ENCODE results near the gene COL6A6.

Gene COL6A6, protein sequence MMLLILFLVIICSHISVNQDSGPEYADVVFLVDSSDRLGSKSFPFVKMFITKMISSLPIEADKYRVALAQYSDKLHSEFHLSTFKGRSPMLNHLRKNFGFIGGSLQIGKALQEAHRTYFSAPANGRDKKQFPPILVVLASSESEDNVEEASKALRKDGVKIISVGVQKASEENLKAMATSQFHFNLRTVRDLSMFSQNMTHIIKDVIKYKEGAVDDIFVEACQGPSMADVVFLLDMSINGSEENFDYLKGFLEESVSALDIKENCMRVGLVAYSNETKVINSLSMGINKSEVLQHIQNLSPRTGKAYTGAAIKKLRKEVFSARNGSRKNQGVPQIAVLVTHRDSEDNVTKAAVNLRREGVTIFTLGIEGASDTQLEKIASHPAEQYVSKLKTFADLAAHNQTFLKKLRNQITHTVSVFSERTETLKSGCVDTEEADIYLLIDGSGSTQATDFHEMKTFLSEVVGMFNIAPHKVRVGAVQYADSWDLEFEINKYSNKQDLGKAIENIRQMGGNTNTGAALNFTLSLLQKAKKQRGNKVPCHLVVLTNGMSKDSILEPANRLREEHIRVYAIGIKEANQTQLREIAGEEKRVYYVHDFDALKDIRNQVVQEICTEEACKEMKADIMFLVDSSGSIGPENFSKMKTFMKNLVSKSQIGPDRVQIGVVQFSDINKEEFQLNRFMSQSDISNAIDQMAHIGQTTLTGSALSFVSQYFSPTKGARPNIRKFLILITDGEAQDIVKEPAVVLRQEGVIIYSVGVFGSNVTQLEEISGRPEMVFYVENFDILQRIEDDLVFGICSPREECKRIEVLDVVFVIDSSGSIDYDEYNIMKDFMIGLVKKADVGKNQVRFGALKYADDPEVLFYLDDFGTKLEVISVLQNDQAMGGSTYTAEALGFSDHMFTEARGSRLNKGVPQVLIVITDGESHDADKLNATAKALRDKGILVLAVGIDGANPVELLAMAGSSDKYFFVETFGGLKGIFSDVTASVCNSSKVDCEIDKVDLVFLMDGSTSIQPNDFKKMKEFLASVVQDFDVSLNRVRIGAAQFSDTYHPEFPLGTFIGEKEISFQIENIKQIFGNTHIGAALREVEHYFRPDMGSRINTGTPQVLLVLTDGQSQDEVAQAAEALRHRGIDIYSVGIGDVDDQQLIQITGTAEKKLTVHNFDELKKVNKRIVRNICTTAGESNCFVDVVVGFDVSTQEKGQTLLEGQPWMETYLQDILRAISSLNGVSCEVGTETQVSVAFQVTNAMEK (N-terminal part only)

GRCh38 chr3:130516645-130517512 lies at the start of gene COL6A6:
TSS of gene COL6A6 (plus strand) at chr3:130517177. CDS start at chr3:130560365, 43,188 bp downstream.
- DNase-seq (ENCODE audit: low read depth in 2 of 2), result no peak

- no peak for DNase-seq (ENCODE audit: low read depth in 2 of 2)
Observed at GRCh38 chr3:130468311-130468710, 48.7 kb upstream of the COL6A6 start.

- no peak for DNase-seq (ENCODE audit: low read depth in 2 of 2)
Observed at GRCh38 chr3:130470126-130470525, 46.9 kb upstream of the COL6A6 start.

DNA sequence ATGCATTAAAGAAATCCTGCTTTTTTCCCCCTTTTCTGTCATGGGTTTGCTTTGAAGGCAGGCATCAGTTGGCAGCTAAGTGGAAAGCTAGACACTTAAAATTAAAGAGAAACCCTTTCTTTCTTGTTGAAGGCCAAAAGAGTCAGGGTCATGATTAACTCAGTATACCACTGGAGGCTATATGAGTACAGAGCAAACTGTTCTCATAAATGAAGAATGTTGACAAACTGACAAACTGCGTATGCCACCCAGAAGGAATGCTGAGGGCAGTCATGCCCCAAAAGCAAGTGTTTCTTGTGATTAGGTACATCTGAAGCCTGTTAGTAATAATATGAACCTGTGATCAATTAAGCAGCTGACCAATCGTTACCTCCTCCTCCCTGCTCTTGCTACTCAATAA lies 43.6 kb upstream of the COL6A6 start:
- DNase-seq (ENCODE audit: low read depth in 2 of 2), result no peak

DNA sequence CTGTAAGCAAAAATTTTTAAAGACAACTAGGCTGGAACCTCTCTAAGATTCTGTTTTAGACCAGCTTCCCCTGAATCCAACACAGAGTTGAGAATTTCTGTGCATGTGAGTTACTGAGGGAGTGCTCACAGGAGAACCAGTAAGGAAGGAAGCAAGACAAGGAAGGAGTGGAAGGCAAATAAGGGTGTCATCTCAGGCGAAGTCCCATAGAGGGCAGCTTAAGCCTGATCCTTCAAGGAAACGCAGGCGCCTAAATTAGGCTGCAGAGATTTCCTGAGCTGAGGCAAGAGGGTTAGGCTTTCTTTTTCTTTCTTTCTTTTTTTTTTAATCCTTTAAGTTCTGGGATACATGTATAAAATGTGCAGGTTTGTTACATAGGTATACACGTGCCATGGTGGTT lies 36.2 kb upstream of the COL6A6 start:
- no peak for DNase-seq (ENCODE audit: low read depth in 2 of 2)

DNA sequence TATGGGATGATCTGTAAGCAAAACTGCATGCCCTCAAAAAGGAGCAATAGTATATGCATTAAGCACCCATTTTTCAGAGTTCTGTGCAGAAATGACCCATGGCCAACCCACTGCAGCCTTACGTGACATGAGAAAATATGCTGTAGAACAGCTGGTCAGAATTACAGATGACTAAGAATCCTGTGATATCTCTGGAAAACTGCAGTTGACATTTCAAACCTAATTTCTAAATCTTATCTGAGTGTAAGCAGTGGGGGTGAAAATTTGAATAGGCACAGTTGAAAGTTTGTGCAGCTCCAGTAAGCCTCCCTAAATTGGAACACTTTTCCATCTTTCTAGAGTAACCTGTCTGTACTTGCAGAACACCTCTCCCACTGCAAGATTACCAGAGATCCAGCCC lies 28.7 kb upstream of the COL6A6 start:
- DNase-seq (ENCODE audit: low read depth in 2 of 2), result no peak

- DNase-seq (ENCODE audit: low read depth in 2 of 2), result no peak
Observed at GRCh38 chr3:130488769-130489450, 28.1 kb upstream of the COL6A6 start.

DNA sequence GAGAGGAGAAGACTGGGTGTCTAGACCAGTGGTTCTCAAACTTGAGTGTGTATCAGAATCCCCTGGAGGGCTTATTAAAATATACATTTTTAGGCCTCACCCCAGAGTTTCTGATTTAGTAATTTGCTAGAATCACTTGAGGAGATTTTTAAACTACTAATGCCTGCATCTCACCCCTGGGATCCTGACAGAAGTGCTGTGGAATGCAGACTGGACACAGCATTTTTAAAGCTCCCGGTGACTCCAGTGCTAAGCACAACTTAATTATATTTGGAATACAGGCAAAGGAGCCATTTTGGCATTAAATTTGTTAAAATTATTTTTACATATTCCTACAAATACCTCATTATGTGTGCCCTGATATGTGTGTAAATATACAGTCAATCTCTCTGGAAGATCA lies 26.7 kb upstream of the COL6A6 start:
- no peak for DNase-seq (ENCODE audit: low read depth in 2 of 2)

GRCh38 chr3:130491431-130491830 lies 25.5 kb upstream of the COL6A6 start:
- DNase-seq (ENCODE audit: low read depth in 2 of 2), result no peak

GRCh38 chr3:130504701-130505100 lies 12.3 kb upstream of the COL6A6 start:
- DNase-seq (ENCODE audit: low read depth in 2 of 2), result no peak

DNA sequence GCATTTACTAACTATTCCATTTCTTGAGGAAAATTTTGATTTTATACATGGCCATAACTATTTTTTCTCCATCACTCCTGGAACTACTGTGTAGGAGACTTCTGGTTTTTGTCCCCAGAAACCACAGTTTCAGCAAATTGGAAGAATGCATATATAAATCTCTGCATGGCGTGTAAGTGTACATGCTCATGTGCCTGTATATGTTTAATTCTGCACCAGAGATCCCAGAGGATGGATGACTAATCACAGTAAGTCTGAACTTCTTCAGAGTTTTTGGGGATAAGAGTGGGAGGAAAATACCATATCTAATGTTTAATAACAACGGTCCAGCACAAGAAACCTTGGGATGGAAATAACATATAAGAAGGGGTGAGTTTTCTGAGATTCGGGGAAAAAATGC lies 10.9 kb upstream of the COL6A6 start:
- DNase-seq (ENCODE audit: low read depth in 2 of 2), result no peak

GRCh38 chr3:130507746-130508145 lies 9.2 kb upstream of the COL6A6 start:
- no peak for DNase-seq (ENCODE audit: low read depth in 2 of 2)

DNA sequence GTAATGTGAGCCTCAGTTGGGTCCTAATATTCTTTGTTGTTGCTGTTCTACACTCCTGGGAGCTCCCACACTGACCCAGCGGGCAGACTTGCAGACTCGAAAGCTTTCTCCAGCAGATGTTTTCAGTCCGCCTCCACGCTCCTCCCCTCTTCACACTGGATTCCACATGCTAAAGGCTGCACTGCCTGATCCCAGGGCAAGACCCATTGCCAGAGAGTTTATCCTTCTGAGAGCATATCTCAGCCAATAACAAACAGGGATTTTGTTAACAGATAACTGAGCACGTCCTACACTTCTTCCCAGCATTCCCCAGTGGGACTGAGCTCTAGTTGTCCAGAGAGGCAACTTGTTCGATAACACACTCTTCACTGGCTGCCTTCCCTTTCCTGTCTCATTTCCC lies 8.0 kb upstream of the COL6A6 start:
- DNase-seq (ENCODE audit: low read depth in 2 of 2), result no peak

- no peak for DNase-seq (ENCODE audit: low read depth in 2 of 2)
Observed at GRCh38 chr3:130514681-130515080, 2.3 kb upstream of the COL6A6 start.

GRCh38 chr3:130515755-130516154 lies 1.2 kb upstream of the COL6A6 start:
- no peak for DNase-seq (ENCODE audit: low read depth in 2 of 2)

GRCh38 chr3:130517602-130518001 lies 625 bp downstream of the COL6A6 start:
- no peak for DNase-seq (ENCODE audit: low read depth in 2 of 2)

DNA sequence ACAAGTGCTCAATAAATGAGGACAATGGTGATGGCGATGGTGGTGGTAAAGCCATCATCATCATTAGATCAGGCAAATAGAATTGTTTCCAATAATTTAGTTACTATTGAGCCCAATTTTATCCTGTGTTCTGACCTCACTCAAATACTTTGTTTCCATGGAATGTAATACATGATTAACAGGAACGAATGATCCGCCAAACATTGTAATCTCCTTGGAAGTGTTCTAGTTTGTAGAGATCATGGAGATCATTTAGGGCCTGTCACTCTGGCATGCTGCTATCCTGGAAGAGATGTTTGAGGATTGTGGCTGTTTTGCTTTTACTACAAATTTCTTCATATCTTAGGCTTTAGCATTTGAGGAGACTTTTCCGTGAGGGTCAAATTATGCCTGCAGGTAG lies 2.8 kb downstream of the COL6A6 start:
- DNase-seq (ENCODE audit: low read depth in 2 of 2), result no peak

- no peak for DNase-seq (ENCODE audit: low read depth in 2 of 2)
Observed at GRCh38 chr3:130522399-130522798, 5.4 kb downstream of the COL6A6 start.

DNA sequence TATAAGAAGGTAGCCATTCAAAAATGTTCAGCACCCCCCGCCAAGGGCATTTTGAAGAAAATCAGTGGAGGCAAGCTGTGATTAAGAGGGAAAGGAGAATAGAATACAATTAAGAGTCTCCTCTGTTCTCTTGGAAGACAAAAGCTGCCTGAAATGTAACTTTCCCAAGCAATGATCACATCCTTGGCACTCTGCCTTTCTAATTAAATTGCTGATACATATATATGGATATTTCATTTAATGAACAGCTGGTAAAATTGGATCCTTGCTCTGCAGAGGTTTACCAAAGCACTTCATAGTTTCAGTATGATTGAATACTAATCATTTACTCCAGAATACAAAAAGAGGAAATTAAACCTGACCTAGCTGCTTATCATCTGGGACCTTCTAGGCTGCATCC lies 10.4 kb downstream of the COL6A6 start:
- DNase-seq (ENCODE audit: low read depth in 2 of 2), result no peak

- no peak for DNase-seq (ENCODE audit: low read depth in 2 of 2)
Observed at GRCh38 chr3:130528120-130528519, 11.1 kb downstream of the COL6A6 start.
